Retinal pigment epithelial cell (primary cell): ENCODE measurements around the gene GTF2H2C.
A peak's percentile ranks its signal among the peaks of the same experiment; 100 is the strongest.
"Not testable (repeated sequence)": the region's sequence is repeated elsewhere in the genome, so short reads cannot be mapped to it uniquely, and the experiment has no call there.

Experiments
- DNase-seq: peaks from one replicate; pipeline ENCODE4 v3.0.0-alpha.2; 2010; ENCODE audit warnings: low read depth
- H3K4me3 ChIP-seq: 2 replicates; pipeline ENCODE4 v1.5.1; 2011; ENCODE audit warnings: mild to moderate bottlenecking, low read length, control low read depth, moderate library complexity
- TF ChIP-seq, protein P1 (sequence below): conservative IDR thresholded peaks from 2 replicates; pipeline ENCODE4 v1.5.1; 2011; ENCODE audit warnings: low read depth, low read length, control low read depth, inconsistent platforms

The GTF2H2C gene

DNA sequence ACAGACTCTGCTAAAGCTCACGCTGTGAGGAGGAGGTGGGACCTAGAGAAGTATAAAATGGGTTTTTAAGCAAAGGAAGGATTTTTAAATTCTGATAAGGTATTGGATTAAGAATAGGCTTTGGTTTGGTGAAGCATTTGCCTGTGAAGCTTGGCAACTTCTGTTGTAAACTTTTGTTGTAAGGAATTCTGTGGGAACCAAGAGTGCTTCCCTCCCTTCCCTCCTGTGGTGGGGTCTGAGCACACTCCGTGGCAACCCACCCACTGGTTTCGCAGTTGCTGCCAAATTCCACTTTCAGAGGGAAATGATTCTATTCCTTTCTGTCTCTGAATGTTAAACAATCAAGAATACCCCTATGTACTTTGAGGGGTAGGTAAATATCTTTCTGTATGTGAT is 28.6 kb upstream of the GTF2H2C start:
- H3K4me3 ChIP-seq, result no peak overlapping the region
- no peak for DNase-seq
- TF ChIP-seq, protein P1, sequence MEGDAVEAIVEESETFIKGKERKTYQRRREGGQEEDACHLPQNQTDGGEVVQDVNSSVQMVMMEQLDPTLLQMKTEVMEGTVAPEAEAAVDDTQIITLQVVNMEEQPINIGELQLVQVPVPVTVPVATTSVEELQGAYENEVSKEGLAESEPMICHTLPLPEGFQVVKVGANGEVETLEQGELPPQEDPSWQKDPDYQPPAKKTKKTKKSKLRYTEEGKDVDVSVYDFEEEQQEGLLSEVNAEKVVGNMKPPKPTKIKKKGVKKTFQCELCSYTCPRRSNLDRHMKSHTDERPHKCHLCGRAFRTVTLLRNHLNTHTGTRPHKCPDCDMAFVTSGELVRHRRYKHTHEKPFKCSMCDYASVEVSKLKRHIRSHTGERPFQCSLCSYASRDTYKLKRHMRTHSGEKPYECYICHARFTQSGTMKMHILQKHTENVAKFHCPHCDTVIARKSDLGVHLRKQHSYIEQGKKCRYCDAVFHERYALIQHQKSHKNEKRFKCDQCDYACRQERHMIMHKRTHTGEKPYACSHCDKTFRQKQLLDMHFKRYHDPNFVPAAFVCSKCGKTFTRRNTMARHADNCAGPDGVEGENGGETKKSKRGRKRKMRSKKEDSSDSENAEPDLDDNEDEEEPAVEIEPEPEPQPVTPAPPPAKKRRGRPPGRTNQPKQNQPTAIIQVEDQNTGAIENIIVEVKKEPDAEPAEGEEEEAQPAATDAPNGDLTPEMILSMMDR, result no peak

DNA sequence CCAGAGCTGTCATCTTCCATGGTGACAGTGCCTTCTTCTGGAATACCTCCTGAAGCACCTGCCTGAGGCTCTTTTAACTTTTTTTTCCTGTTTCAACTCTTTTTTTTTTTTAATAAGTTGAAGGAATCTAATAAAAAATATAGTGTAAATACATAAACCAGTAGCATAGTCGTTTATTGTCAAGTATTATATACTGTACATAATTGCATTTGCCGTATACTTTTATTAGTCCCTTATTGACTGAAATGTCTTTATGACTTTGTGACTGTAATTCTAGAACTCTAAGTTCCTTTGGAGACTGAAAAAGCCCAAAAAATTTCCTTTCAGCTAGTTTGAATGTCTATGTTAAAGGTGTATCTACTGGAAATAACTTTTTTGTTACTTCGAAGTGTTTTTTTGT is 22.1 kb upstream of the GTF2H2C start:
- not testable (repeated sequence) for H3K4me3 ChIP-seq, DNase-seq

DNA sequence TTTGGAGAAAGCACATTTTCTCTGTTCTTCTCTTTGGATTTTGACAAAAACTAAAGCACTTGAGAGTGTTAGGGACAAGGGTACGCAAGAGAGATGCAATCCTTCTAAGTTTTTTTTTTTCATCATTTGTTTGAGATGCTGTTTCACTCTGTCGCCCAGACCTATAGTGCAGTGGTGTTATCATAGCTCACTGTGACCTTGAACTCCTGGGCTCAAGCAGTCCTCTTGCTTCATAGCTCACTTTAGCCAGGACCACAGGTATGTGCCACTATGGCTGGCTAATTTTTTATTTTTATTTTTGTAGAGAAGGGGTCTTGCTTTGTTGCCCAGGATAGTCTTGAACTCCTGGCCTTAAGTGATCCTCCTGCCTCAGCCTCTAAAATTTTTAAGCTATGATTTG is 21.3 kb upstream of the GTF2H2C start:
- H3K4me3 ChIP-seq, DNase-seq: not testable (repeated sequence)

GRCh38 chr5:69541347-69541746 is 18.6 kb upstream of the GTF2H2C start:
- not testable (repeated sequence) for DNase-seq, H3K4me3 ChIP-seq

DNA sequence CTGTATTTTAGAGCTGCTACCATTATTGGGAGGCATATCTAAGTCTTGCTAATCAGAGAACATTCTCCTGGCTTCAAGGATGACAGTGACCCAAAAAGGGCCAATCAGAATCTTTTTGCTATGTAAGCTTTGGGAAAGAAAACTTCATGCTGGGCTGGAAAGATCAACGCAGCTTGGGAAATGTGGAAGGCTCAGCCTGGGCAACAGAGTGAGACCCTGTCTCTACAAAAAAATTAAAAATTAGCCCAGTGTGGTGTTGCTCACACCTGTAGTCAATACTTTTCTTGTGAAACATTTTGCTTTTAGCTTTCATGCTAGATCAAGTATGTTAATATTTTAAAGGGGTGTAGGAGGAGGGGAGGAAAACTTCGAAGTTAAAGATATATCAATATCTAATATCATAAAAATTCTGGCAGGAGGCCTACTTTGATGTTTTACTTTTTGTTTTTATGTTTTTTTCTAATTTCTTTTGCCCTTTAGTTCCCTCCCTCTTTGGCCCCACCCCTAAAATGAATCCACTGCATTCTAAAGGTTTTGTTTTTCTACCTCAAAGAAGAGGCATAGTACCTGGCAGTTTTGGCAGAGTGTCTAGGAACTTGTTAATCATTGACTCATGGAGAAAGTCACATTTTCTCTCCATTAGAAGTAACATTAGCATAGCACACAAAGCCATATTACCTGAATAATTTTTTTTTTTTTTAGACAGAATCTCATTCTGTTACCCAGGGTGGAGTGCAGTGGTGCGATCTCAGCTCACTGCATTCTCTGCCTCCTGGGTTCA is 17.0 kb upstream of the GTF2H2C start:
- not testable (repeated sequence) for DNase-seq, H3K4me3 ChIP-seq

- H3K4me3 ChIP-seq, DNase-seq: not testable (repeated sequence)
Measured at GRCh38 chr5:69544602-69545001, 15.4 kb upstream of the GTF2H2C start.

- H3K4me3 ChIP-seq, result peak overlapping the region; percentile 37
- DNase-seq, result not testable (repeated sequence)
Measured at GRCh38 chr5:69560587-69561431, 818 bp downstream of the GTF2H2C start.

- H3K4me3 ChIP-seq, DNase-seq: not testable (repeated sequence)
Measured at GRCh38 chr5:69566172-69566571, 6.2 kb downstream of the GTF2H2C start.

DNA sequence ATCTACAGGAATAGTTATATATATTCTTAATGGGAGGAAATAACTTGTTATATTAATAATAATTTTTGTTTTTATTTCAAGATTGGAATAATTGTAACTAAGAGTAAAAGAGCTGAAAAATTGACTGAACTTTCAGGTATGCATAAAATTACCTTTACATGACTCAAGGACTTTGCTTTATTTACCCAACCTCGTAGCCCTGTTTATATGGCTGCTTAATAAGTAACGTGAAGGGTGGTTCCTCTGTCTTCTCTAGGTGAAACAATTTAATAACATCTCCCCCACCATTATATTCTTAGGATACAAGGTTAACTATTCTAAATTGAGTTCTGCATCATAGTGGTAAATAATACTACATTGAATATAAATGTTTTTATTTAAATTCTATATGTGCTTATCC is 8.1 kb downstream of the GTF2H2C start:
- DNase-seq, H3K4me3 ChIP-seq: not testable (repeated sequence)

DNA sequence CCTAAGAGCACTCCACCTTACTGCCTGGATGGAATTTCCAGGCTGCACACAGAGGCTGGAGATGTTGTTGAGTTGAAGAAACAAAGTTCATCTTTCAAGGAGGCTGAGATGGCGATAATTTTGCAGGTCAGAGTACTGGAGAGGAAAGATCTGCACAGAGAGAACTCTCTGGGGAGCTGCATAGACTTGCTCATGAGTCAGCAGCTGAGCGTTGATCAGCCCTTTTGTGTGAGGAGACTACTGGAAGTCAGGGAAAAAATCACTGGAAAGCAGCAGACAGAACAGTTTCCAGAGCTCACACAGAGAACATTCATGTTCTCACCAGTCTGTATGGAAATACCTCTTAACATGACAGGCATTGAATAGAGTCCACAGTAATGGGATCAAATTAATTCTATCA is 23.4 kb downstream of the GTF2H2C start:
- not testable (repeated sequence) for H3K4me3 ChIP-seq, DNase-seq

GRCh38 chr5:69596114-69596840 is 36.3 kb downstream of the GTF2H2C start:
- H3K4me3 ChIP-seq, DNase-seq: not testable (repeated sequence)

GRCh38 chr5:69601947-69602346 is 42.0 kb downstream of the GTF2H2C start:
- H3K4me3 ChIP-seq, result not testable (repeated sequence)

GRCh38 chr5:69606839-69607238 is 46.8 kb downstream of the GTF2H2C start:
- not testable (repeated sequence) for DNase-seq, H3K4me3 ChIP-seq

More at GRCh38 chr5:69601947-69602346, 42.0 kb downstream of the GTF2H2C start:
- DNase-seq, result not testable (repeated sequence)

GRCh38 chr5:69607750-69608149 is 47.8 kb downstream of the GTF2H2C start:
- not testable (repeated sequence) for DNase-seq, H3K4me3 ChIP-seq

DNA sequence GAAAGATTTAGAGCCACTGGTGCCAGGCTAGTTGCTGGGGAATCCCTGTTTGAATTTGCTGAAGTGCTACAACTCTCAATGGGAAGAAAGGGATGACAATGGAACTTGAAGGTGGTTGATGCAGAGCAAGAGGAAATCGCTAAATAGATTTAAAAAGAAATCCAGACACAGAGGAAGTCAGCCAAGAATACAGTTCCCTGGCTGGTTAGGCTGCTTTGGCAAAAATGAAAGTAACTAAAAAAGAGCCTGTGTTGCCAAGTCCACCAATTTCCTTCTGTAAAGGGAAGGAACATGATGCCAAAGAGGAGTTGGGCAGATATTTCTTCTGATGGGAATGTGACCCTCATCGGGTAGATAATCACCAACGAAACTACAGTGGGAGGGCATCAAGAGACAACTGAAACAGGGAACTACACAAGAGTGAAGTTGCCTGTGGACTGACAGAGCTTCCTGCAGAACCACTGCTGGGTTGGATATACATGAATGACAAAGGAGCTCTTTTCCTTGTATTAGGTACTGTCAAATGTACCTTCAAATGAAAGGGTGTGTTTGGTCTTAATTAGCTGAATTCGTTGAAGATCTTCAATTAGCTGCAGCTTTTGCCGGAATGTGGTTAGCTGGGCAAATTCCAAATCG is 49.0 kb downstream of the GTF2H2C start:
- not testable (repeated sequence) for DNase-seq, H3K4me3 ChIP-seq

DNA sequence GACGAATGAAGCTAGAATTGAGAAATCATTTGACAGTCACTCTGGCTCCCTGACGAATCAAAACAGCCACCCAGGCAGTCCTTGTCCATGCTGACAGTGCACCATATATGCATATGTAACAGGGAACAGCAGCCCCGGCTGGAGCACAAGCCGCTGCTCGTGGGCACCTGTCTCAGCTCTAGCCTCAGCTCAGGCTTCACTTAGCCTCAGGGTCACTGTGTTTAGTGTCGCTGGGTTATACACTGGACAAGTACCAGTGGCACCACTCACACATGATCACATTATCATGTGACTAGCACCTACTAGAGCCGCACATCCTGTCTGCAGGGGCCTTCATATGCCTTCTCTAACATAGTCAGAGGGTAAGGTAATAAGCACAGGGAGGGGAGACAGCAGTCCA is 54.9 kb downstream of the GTF2H2C start:
- DNase-seq, result not testable (repeated sequence)

DNA sequence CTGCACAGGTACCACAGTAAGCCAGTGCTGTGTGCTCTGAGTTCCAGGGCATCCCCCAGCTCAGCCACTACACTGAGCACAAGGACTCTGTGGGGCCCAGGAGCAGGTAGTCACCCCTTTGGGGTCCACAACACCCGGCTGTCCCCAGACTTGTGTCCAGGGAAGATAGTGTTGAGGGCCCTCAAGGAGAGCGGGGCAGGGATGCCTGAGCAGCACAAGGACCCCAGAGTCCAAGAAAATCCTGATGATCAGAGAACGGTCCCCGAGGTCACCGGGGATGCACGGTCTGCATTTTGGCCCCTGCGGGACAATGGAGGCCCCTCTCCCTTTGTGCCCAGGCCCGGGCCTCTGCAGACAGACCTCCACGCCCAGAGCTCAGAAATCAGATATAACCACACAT is 71.9 kb downstream of the GTF2H2C start:
- DNase-seq, H3K4me3 ChIP-seq: not testable (repeated sequence)

More for the DNA sequence above, 54.9 kb downstream of the GTF2H2C start:
- not testable (repeated sequence) for H3K4me3 ChIP-seq
